B cell (primary cell): ENCODE results near the gene HOXA2.

Source experiments
- CTCF ChIP-seq: fragments of 200-600 bp; IDR thresholded peaks from one replicate; pipeline ENCODE4 v1.8.0; 2022; ENCODE audit warnings: antibody characterized with exemption, mild to moderate bottlenecking
- EZH2 ChIP-seq: IDR thresholded peaks from 2 replicates; pipeline ENCODE4 v1.6.1; 2012; ENCODE audit warnings: borderline replicate concordance, low read depth, mild to moderate bottlenecking, moderate library complexity, low read length; ENCODE audit not compliant: insufficient read depth, poor library complexity, severe bottlenecking

DNA sequence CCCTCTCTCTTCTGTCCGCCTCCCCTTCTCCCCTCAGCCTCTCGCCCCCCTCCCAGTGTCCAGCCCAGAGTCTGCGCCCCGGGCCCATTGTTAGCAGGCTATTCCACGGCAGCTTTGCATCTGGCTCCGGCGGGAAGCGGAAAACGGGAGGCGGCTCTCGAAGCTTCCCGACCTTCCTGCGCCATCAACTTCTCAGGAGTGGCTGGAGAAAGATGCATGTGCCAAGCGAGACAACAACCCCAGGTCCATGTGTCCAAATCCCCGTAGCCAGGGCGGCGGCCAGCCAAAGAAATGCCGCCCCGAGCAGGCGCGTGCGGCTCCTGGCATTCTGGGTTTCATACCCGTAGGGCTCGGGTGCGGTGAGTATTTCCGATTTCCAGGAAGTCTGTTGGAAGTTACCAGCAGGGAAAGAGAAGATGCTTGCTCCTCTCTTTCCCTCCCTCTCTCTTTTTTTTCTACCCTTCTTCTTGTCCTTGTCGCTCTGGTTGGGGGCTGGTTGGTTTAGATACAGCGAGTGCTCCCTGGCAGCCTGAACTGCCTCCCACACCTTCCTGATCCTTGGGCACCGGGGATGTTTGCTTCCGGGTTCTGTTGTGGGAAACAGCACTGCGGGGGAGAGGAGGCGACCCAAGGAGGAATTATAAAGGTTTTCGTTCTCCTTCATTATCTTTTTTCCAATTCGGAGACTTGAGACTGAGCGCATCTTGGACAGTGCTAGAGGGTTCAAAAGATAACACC, 1.2 kb upstream of the HOXA2 start:
- TF ChIP-seq CTCF: no peak
- no peak for TF ChIP-seq EZH2
